Fibroblast of lung (primary cell): ENCODE data around the gene KLHL36. TPM values are rescaled to one million over a fixed set of nuclear protein-coding genes. Genes with fewer than 3 reads are reported as not detected.

Experiments used
- DNase-seq, 2 donors: peaks; one replicate each; pipeline versions ENCODE4 v3.0.0 to v3.0.0-alpha.2; 2010; ENCODE audit warnings: low read depth in 2 of 2
- H2AFZ ChIP-seq: 2 replicates; pipeline ENCODE4 v1.5.1; 2012; ENCODE audit warnings: low read length, control low read depth, inconsistent platforms
- H3K27ac ChIP-seq: 2 replicates; pipeline ENCODE4 v1.5.1; 2011; ENCODE audit warnings: low read length, control low read depth; ENCODE audit not compliant: insufficient read depth
- H3K27me3 ChIP-seq: 2 replicates; pipeline ENCODE4 v1.5.1; 2011; ENCODE audit warnings: mild to moderate bottlenecking, low read length; ENCODE audit not compliant: control insufficient read depth, insufficient read depth
- H3K36me3 ChIP-seq: 2 replicates; pipeline ENCODE4 v1.5.1; 2011; ENCODE audit warnings: low read length; ENCODE audit not compliant: control insufficient read depth, insufficient read depth
- H3K4me1 ChIP-seq: 2 replicates; pipeline ENCODE4 v1.5.1; 2011; ENCODE audit warnings: low read length; ENCODE audit not compliant: control insufficient read depth, insufficient read depth; ENCODE audit errors: extremely low read depth
- H3K4me2 ChIP-seq: 2 replicates; pipeline ENCODE4 v1.5.1; 2011; ENCODE audit warnings: low read length, control low read depth; ENCODE audit not compliant: insufficient read depth; ENCODE audit errors: extremely low read depth
- H3K4me3 ChIP-seq, 4 experiments: fragments of 200-600 bp in 1 of 4; sonication (generic) in 1 of 4; replicated peaks in 1 of 4; 2 replicates each; pipeline ENCODE4 v1.5.1; 2011 to 2016; ENCODE audit warnings: low read length in 4 of 4, low read depth in 3 of 4, mild to moderate bottlenecking in 3 of 4, control low read depth in 2 of 4, inconsistent platforms in 1 of 4, mixed read lengths in 1 of 4; ENCODE audit not compliant: insufficient read depth in 1 of 4; ENCODE audit errors: control extremely low read depth in 1 of 4
- H3K79me2 ChIP-seq: 2 replicates; pipeline ENCODE4 v1.5.1; 2012; ENCODE audit warnings: mild to moderate bottlenecking, low read length, inconsistent platforms; ENCODE audit not compliant: control insufficient read depth, insufficient read depth
- H3K9ac ChIP-seq: 2 replicates; pipeline ENCODE4 v1.5.1; 2011; ENCODE audit warnings: mild to moderate bottlenecking, low read length, control low read depth; ENCODE audit not compliant: insufficient read depth
- H3K9me3 ChIP-seq: 2 replicates; pipeline ENCODE4 v1.5.1; 2012; ENCODE audit warnings: low read depth, low read length; ENCODE audit not compliant: control insufficient read depth, insufficient read depth
- H4K20me1 ChIP-seq: 2 replicates; pipeline ENCODE4 v1.5.1; 2011; ENCODE audit warnings: low read length; ENCODE audit not compliant: control insufficient read depth, insufficient read depth; ENCODE audit errors: extremely low read depth
- EZH2 ChIP-seq: IDR thresholded peaks from 2 replicates; pipeline ENCODE4 v1.5.1; 2012; ENCODE audit warnings: low read length, control low read depth, mild to moderate bottlenecking; ENCODE audit errors: missing control alignments
- polyA plus RNA-seq, 2 donors: library from polyadenylated mRNA; depleted of rRNA in 1 of 2; stranded (reverse) in 1 of 2; unstranded in 1 of 2; fragments of >200 nt; gene quantifications; 2 replicates each; pipeline ENCODE4 v1.2.1, GENCODE V29; 2011 to 2012; ENCODE audit warnings: missing spikeins in 1 of 2
- total RNA-seq: library from RNA; depleted of rRNA; stranded (reverse); fragments of >200 nt; gene quantifications from 2 replicates; pipeline ENCODE4 v1.2.1, GENCODE V29; 2014
- TF ChIP-seq, protein P1 (sequence below), 2 donors: IDR thresholded peaks in 1 of 2; conservative IDR thresholded peaks in 1 of 2; 1 replicate in 1 of 2; 2 replicates in 1 of 2; pipeline ENCODE4 v1.5.1; 2011 to 2012; ENCODE audit warnings: low read length in 2 of 2, control low read depth in 1 of 2, inconsistent platforms in 1 of 2, low read depth in 1 of 2, mild to moderate bottlenecking in 1 of 2

Gene KLHL36
- total and polyA plus RNA-seq, 2 donors (not counting 1 experiment from before 2014, with no cell fraction given): 29.7 to 83.1 TPM

GRCh38 chr16:84633622-84634021 is 14.7 kb upstream of the KLHL36 start:
- H3K27ac ChIP-seq: no peak overlapping the region
- no peaks in the 10 kb centered on the region for H3K27me3 ChIP-seq
- H3K36me3 ChIP-seq: no peaks in the 10 kb centered on the region
- no peak overlapping the region for H3K4me2 ChIP-seq
- H3K4me1 ChIP-seq: peaks cover 3% of the 10 kb centered on the region
- TF ChIP-seq, protein P1, sequence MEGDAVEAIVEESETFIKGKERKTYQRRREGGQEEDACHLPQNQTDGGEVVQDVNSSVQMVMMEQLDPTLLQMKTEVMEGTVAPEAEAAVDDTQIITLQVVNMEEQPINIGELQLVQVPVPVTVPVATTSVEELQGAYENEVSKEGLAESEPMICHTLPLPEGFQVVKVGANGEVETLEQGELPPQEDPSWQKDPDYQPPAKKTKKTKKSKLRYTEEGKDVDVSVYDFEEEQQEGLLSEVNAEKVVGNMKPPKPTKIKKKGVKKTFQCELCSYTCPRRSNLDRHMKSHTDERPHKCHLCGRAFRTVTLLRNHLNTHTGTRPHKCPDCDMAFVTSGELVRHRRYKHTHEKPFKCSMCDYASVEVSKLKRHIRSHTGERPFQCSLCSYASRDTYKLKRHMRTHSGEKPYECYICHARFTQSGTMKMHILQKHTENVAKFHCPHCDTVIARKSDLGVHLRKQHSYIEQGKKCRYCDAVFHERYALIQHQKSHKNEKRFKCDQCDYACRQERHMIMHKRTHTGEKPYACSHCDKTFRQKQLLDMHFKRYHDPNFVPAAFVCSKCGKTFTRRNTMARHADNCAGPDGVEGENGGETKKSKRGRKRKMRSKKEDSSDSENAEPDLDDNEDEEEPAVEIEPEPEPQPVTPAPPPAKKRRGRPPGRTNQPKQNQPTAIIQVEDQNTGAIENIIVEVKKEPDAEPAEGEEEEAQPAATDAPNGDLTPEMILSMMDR (conservative IDR thresholded peaks at IDR 0.05 in 1 of 2, IDR thresholded peaks at IDR 0.05 in 1 of 2; ENCODE audit: low read depth in 1 of 2, low read length in 2 of 2): no peak
- no peaks in the 10 kb centered on the region for H3K79me2 ChIP-seq
- no peaks in the 10 kb centered on the region for H3K9me3 ChIP-seq
- no peak overlapping the region for H3K4me3 ChIP-seq
- no peaks in the 10 kb centered on the region for H4K20me1 ChIP-seq
- no peak for DNase-seq
- H2AFZ ChIP-seq: peak overlapping the region; percentile 27
- no peak overlapping the region for H3K9ac ChIP-seq

DNA sequence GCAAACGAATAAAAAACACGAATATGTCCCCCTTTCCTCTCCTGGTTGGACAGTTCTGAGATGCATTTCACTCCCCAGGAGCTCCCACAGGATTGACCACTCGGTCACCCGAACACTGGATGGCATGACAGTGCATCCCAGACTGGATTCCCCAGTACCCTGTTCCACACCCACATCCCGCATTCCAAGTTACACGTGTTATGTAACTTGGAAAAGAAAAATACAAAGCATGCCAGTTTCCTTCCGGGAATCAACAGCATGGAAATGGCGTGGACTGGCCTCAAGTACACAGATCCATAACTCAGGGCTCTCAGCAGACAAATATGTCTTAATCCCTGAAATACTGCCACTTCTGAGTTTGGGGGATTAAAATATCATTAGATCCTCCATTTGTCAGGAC is 12.6 kb upstream of the KLHL36 start:
- H3K9ac ChIP-seq: no peak overlapping the region
- no peak for DNase-seq

DNA sequence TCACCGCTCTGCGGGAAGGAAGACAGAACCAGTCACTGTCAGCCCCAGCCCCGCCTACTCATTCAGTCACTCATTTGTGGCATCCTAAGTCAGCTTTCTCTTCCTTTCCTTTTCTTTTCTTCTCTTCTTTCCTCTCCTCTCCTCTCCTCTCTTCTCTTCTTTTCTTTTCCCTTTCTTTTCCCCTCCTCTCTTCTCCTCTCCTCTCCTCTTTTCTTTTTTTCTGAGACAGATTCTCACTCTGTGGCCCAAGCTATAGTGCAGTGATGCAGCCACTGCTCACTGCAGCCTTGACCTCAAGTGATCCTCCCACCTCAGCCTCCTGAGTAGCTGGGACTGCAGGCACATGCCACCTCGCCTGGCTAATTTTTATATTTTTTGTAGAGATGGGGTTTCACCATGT is 10.6 kb upstream of the KLHL36 start:
- TF ChIP-seq, protein P1 (conservative IDR thresholded peaks at IDR 0.05 in 1 of 2, IDR thresholded peaks at IDR 0.05 in 1 of 2; ENCODE audit: low read depth in 1 of 2, low read length in 2 of 2): no peak
- TF ChIP-seq EZH2: no peak
- H3K27ac ChIP-seq: no peak overlapping the region
- H3K27me3 ChIP-seq: no peaks in the 10 kb centered on the region
- H4K20me1 ChIP-seq: no peaks in the 10 kb centered on the region
- no peak overlapping the region for H3K4me3 ChIP-seq
- no peaks in the 10 kb centered on the region for H3K36me3 ChIP-seq
- no peak overlapping the region for H2AFZ ChIP-seq
- no peak overlapping the region for H3K4me2 ChIP-seq
- no peaks in the 10 kb centered on the region for H3K9me3 ChIP-seq
- H3K4me1 ChIP-seq: peaks cover 20% of the 10 kb centered on the region
- no peak for DNase-seq
- no peaks in the 10 kb centered on the region for H3K79me2 ChIP-seq
- no peak overlapping the region for H3K9ac ChIP-seq

More for the DNA sequence above, 12.6 kb upstream of the KLHL36 start:
- Histone ChIP-seq H3K27me3 (no peaks in the 10 kb centered on the region), H2AFZ (no peak overlapping the region), H3K9me3 (no peaks in the 10 kb centered on the region), H3K4me3 (no peak overlapping the region), H3K4me2 (no peak overlapping the region), H3K27ac (no peak overlapping the region), H3K36me3 (no peaks in the 10 kb centered on the region), H4K20me1 (no peaks in the 10 kb centered on the region), H3K4me1 (peaks cover 3% of the 10 kb centered on the region), H3K79me2 (no peaks in the 10 kb centered on the region)
- no peak for TF ChIP-seq EZH2
- TF ChIP-seq, protein P1 (conservative IDR thresholded peaks at IDR 0.05 in 1 of 2, IDR thresholded peaks at IDR 0.05 in 1 of 2; ENCODE audit: low read depth in 1 of 2, low read length in 2 of 2): no peak
